PC-3 (cell line): ENCODE measurements around the gene ARHGAP32. TPM values are rescaled to one million over a fixed set of nuclear protein-coding genes. Genes with fewer than 3 reads are reported as not detected.

Experiments used
- ATAC-seq: fragments of 200-7000 bp; cut with Tn5 transposase; 2 replicates; pipeline ENCODE4 v1.9.1; 2020; ENCODE audit warnings: mild to moderate bottlenecking, moderate library complexity
- BruUV-seq: library from RNA; stranded (reverse); fragments of 400-500 nt; replicated peaks from 2 replicates; lab custom pipeline; 2021; lab: Mats Ljungman, UMichigan
- CTCF ChIA-PET: fragments of 300-600 bp; sonication (Branson Sonifier 250); formaldehyde crosslinking; loops from one replicate; lab custom pipeline; 2022; ENCODE audit warnings: antibody characterized with exemption; lab: Charles Lee
- POLR2A ChIA-PET: fragments of 300-600 bp; sonication (Branson Sonifier 250); formaldehyde crosslinking; loops from one replicate; lab custom pipeline; 2022; ENCODE audit warnings: antibody characterized with exemption; ENCODE audit not compliant: unreplicated experiment; lab: Charles Lee
- DNase-seq: peaks from one replicate; pipeline ENCODE4 v3.0.0-alpha.2; 2015
- H2AFZ ChIP-seq: fragments of 300-600 bp; sonication (generic); 2 replicates; pipeline ENCODE4 v1.6.0; 2016; ENCODE audit warnings: antibody characterized with exemption, low read length
- H3F3A ChIP-seq: fragments of 300-600 bp; sonication (generic); one replicate; pipeline ENCODE4 v1.6.0; 2017; ENCODE audit warnings: antibody characterized with exemption, low read length, control low read depth, mild to moderate bottlenecking; ENCODE audit not compliant: unreplicated experiment
- H3K27ac ChIP-seq: fragments of 300-600 bp; sonication (generic); 2 replicates; pipeline ENCODE4 v1.5.1; 2016; ENCODE audit warnings: mild to moderate bottlenecking, low read length
- H3K27me3 ChIP-seq: fragments of 300-600 bp; sonication (generic); 2 replicates; pipeline ENCODE4 v1.6.1; 2016; ENCODE audit warnings: low read length, mixed read lengths
- H3K36me3 ChIP-seq: fragments of 300-600 bp; sonication (generic); 2 replicates; pipeline ENCODE4 v1.6.1; 2016; ENCODE audit warnings: low read depth, mixed run types, low read length, mixed read lengths
- H3K4me1 ChIP-seq: fragments of 300-600 bp; sonication (generic); 2 replicates; pipeline ENCODE4 v1.5.1; 2016; ENCODE audit warnings: low read length; ENCODE audit not compliant: insufficient read depth
- H3K4me2 ChIP-seq: fragments of 300-600 bp; sonication (generic); 2 replicates; pipeline ENCODE4 v1.6.0; 2016; ENCODE audit warnings: low read length
- H3K4me3 ChIP-seq: fragments of 300-600 bp; sonication (generic); 2 replicates; pipeline ENCODE4 v1.5.1; 2016; ENCODE audit warnings: mild to moderate bottlenecking, low read length, mixed read lengths
- H3K79me2 ChIP-seq: fragments of 300-600 bp; sonication (generic); 2 replicates; pipeline ENCODE4 v1.6.1; 2017; ENCODE audit warnings: low read length, mixed read lengths
- H3K9ac ChIP-seq: fragments of 300-600 bp; sonication (generic); 2 replicates; pipeline ENCODE4 v1.6.0; 2016; ENCODE audit warnings: mild to moderate bottlenecking, low read length
- H3K9me2 ChIP-seq: fragments of 300-600 bp; sonication (generic); replicated peaks from 2 replicates; pipeline ENCODE4 v1.6.1; 2016; ENCODE audit warnings: mixed run types, low read length, mixed read lengths
- H3K9me3 ChIP-seq: fragments of 300-600 bp; sonication (generic); 2 replicates; pipeline ENCODE4 v1.6.1; 2016; ENCODE audit warnings: low read length, mixed read lengths
- H4K20me1 ChIP-seq: fragments of 300-600 bp; sonication (generic); 2 replicates; pipeline ENCODE4 v1.6.1; 2016; ENCODE audit warnings: low read length, mixed read lengths
- CTCF ChIP-seq: fragments of 300-600 bp; sonication (generic); conservative IDR thresholded peaks from 2 replicates; pipeline ENCODE4 v1.5.1; 2017; ENCODE audit warnings: antibody characterized with exemption, low read depth, mild to moderate bottlenecking, low read length
- EZH2 ChIP-seq: fragments of 300-600 bp; sonication (generic); IDR thresholded peaks from one replicate; pipeline ENCODE4 v1.6.1; 2017; ENCODE audit warnings: antibody characterized with exemption, mild to moderate bottlenecking, low read length; ENCODE audit not compliant: unreplicated experiment
- EZH2phosphoT487 ChIP-seq: fragments of 300-600 bp; sonication (generic); IDR thresholded peaks from 2 replicates; pipeline ENCODE4 v1.6.1; 2018; ENCODE audit warnings: mild to moderate bottlenecking, antibody characterized with exemption, low read length, borderline replicate concordance
- intact Hi-C: fragments of 100-400 bp; cut with micrococcal nuclease; formaldehyde crosslinking; loops from 2 replicates; pipeline ENCODE4 v1.9.0; 2023
- total RNA-seq: library from RNA; depleted of rRNA; stranded (reverse); fragments of >200 nt; gene quantifications from 2 replicates; pipeline ENCODE4 v1.2.3, GENCODE V29; 2014

ARHGAP32 gene
- total RNA-seq, 1 experiment from 2014 or later: 13.7 TPM

GRCh38 chr11:129034001-129034400, 158.1 kb downstream of the ARHGAP32 start:
- H3F3A ChIP-seq: no peaks in the 10 kb centered on the region
- H3K27ac ChIP-seq: no peak overlapping the region
- TF ChIP-seq EZH2 (no peak), CTCF (no peak), EZH2phosphoT487 (no peak)
- H3K9me2 ChIP-seq: no peaks in the 10 kb centered on the region
- BruUV-seq: no TSS peak
- H3K4me2 ChIP-seq: no peak overlapping the region
- ATAC-seq: no peak
- no peaks in the 10 kb centered on the region for H3K4me1 ChIP-seq
- ChIA-PET POLR2A (no interaction called here), CTCF (no interaction called here)
- no peaks in the 10 kb centered on the region for H4K20me1 ChIP-seq
- H3K79me2 ChIP-seq: no peaks in the 10 kb centered on the region
- no peak overlapping the region for H3K4me3 ChIP-seq
- no peak overlapping the region for H2AFZ ChIP-seq
- no peaks in the 10 kb centered on the region for H3K36me3 ChIP-seq
- intact Hi-C loops: no loop called here
- no peak overlapping the region for H3K9ac ChIP-seq
- H3K9me3 ChIP-seq: no peaks in the 10 kb centered on the region
- no peaks in the 10 kb centered on the region for H3K27me3 ChIP-seq
- DNase-seq: no peak

DNA sequence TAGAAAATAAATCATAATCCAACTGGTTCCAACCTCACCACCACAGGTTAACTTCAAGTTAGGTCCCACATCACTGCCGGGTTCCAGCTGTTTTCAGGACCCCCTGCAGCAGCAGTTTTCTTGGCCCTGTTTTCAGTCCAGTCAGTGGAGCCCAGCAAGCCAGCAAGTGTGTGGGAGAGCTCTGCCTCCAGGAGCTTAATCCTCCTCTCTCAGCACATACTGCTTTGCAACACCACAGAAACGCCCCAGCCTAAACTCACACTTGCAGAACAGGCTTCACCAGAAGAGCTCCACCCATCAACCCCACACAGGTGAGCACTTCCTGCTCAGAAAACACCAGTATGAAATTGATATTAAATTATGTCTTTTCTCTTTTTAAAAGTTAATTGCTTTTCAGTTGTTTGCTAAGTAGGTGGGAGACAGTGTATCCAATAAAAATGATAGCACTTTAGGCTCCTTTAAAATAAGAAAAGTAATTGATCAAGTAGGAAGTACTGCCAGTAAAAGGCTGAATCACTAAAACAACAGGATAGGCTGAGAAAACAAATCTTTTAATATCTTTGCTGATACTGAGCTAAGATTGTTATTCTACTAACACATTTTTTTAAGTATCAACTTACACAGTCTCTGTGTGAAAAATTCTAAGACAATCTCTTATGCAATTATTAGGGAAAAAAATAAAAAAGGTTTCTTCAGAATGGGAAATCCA, 168.0 kb downstream of the ARHGAP32 start:
- Histone ChIP-seq H4K20me1 (no peaks in the 10 kb centered on the region), H3K9ac (peak overlapping the region; percentile 65), H3K4me2 (peak overlapping the region; percentile 82), H3K27me3 (no peaks in the 10 kb centered on the region), H3K27ac (peak overlapping the region; percentile 82), H3K79me2 (peaks cover 42% of the 10 kb centered on the region), H3K9me3 (no peaks in the 10 kb centered on the region), H3F3A (no peaks in the 10 kb centered on the region), H3K36me3 (no peaks in the 10 kb centered on the region), H2AFZ (peak overlapping the region; percentile 44; the same call in 1 of the 2 replicates), H3K9me2 (no peaks in the 10 kb centered on the region), H3K4me1 (peaks cover 48% of the 10 kb centered on the region), H3K4me3 (peak overlapping the region; percentile 61)
- ChIA-PET CTCF (interaction anchor here (0.6 kb wide), 1 partner anchor 734 kb away, joined by 3 read pairs; no protein-coding TSS in a partner anchor), POLR2A (interaction anchor here (0.5 to 0.7 kb wide), 3 partner anchors 28 to 488 kb away, joined by 3 to 5 read pairs (median 3); no protein-coding TSS in a partner anchor)
- TF ChIP-seq CTCF: no peak
- intact Hi-C loops: loop anchor here (1.0 to 10.0 kb wide), 4 partner anchors 10 to 308 kb away; no protein-coding TSS in a partner anchor
- ATAC-seq (peak; percentile 96), DNase-seq (peak; percentile 96)
- no TSS peak for BruUV-seq

GRCh38 chr11:129021295-129021694, 170.8 kb downstream of the ARHGAP32 start:
- Histone ChIP-seq H3K79me2 (peaks cover 52% of the 10 kb centered on the region), H2AFZ (no peak overlapping the region), H3K27ac (no peak overlapping the region), H3K36me3 (no peaks in the 10 kb centered on the region), H3K27me3 (no peaks in the 10 kb centered on the region), H3K9me2 (no peaks in the 10 kb centered on the region), H3K4me1 (peaks cover 65% of the 10 kb centered on the region), H3K9ac (no peak overlapping the region; the same call in 1 of the 2 replicates), H4K20me1 (no peaks in the 10 kb centered on the region), H3K4me3 (peak overlapping the region; percentile 61), H3F3A (peaks cover 9% of the 10 kb centered on the region), H3K4me2 (peak overlapping the region; percentile 82), H3K9me3 (no peaks in the 10 kb centered on the region)
- BruUV-seq: no TSS peak
- no peak for TF ChIP-seq CTCF
- no peak for TF ChIP-seq EZH2phosphoT487
- TF ChIP-seq EZH2: no peak
- intact Hi-C loops: loop anchor here (5.0 to 10.0 kb wide), 2 partner anchors 136 to 311 kb away; no protein-coding TSS in a partner anchor
- DNase-seq: peak; percentile 16
- no peak for ATAC-seq
- CTCF ChIA-PET: no interaction called here
- POLR2A ChIA-PET: no interaction called here
